PC-3 (cell line): ENCODE measurements around the gene RAI1.

Experiments
- CTCF ChIP-seq: fragments of 300-600 bp; sonication (generic); conservative IDR thresholded peaks from 2 replicates; pipeline ENCODE4 v1.5.1; 2017; ENCODE audit warnings: antibody characterized with exemption, low read depth, mild to moderate bottlenecking, low read length
- EZH2 ChIP-seq: fragments of 300-600 bp; sonication (generic); IDR thresholded peaks from one replicate; pipeline ENCODE4 v1.6.1; 2017; ENCODE audit warnings: antibody characterized with exemption, mild to moderate bottlenecking, low read length; ENCODE audit not compliant: unreplicated experiment
- EZH2phosphoT487 ChIP-seq: fragments of 300-600 bp; sonication (generic); IDR thresholded peaks from 2 replicates; pipeline ENCODE4 v1.6.1; 2018; ENCODE audit warnings: mild to moderate bottlenecking, antibody characterized with exemption, low read length, borderline replicate concordance

DNA sequence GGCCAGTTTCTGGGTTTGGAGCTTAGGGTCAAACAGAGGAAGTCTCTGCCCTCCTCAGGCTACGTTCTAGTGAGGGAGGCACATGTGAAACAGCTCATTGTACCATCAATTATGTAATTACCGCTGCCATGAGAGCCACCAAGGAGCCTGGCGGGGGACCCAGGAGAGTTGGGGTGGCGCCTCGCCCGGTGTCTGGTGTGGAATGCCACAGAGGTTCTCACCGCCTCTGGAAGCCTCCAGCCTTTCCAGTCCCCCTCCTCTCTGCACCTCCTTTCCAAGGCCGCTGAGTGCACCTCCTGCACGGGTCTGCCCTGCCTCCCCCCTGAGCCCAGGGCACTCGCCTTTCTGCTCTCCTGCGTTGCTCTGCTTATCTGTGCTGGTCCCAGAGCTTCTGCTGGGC lies 104.1 kb downstream of the RAI1 start:
- TF ChIP-seq CTCF (no peak), EZH2 (no peak), EZH2phosphoT487 (no peak)
